Hair follicle dermal papilla cell (primary cell): ENCODE data around the gene IQSEC2. TPM values are rescaled to one million over a fixed set of nuclear protein-coding genes. Genes with fewer than 3 reads are reported as not detected.

ENCODE experiments used
- small RNA-seq: library from RNA; depleted of rRNA; stranded (forward); fragments of <200 nt; gene quantifications from one replicate; pipeline ENCODE3, GENCODE V24; 2012
- total RNA-seq: library from RNA; depleted of rRNA; stranded (reverse); fragments of >200 nt; gene quantifications from 2 replicates; pipeline ENCODE4 v1.2.3, GENCODE V29; 2012

IQSEC2 gene
- 24.0 and 28.2 TPM in 2 replicates for total RNA-seq

DNA sequence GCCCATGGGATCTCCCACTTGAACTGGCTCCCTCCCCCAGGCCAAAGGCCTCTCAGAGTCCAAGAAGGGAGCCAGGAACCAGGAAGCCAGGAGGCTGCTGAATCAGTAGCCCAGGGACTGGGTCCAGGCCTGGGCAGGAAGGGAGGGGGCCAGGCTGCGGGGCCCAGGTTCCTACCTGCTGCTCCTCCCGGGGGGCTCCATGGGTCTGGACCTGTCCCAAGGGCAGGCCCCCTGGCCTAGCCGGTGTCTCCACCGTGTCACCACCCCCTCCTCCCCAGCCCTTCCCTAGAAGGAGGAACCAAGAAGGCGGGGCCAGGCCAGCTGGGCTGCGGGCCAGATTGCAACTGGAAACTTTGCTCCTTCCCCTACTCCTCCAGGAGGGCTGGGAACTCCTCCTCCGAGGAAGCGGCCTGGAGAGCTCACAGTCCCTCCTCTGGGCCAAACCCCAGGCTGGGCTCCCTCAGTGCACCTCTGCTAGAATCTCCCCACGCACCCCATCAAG, at the start of gene IQSEC2:
IQSEC2 (minus strand) TSS at position 264 of the 502 bp plus-strand sequence.

DNA sequence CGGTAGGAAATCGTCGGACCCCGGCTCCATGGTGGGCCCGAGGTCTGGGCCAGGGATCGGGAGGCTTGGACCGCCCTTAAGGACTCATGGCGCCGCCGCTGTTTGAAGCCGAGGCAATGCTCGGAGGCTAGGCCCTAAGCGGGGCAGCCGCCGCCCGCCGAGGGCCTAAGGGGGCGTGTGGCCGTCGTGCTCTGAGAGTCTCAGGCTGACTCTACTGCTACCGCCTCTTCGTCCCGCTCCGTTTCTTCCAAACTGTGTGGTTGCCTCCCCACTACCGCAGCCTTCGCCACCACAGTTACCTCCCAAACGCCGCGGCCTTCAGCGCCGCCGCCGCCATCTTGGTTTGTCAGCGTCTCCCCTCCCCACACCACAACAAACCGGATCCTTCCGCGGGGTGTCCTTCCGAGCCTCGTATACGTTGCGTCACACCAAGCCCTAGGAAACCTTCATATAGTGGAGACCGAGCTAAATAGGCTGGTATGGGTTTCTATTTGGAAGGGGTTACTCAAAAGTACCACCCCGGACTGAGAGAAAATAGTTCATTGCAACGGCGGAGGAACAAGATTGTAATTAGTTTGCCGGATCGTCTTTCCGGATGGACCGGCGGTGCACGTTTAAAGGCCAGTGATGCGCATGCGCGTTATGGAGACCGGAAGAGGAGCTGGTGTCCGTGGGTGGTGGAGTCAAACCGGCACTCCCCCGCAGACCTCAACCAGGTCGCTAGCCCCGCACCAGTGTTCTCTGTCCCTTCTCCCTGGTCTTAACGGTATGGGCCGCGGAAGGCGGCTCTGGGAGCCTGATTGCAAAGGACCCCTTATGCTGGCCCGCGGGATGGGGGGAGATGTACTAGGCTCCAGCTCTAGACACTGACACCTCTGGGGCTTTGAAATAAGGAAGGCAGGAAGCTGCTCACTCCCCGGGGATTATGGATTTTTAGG, 56.3 kb downstream of the IQSEC2 start, which contains the start of gene KDM5C:
KDM5C (minus strand) TSS at position 348 of the 938 bp plus-strand sequence; CDS start at position 30, 318 bp downstream.

Small RNA genes within 50 kb of the gene (small RNA-seq; reads per million reads assigned to genes)
- gene RF00019, result not detected

Other genes starting within 250 kb of the IQSEC2 start
- gene GPR173, start 232.8 kb downstream of the IQSEC2 start, total RNA-seq, result 3.5 and 4.4 TPM in 2 replicates
- gene TSPYL2, start 199.2 kb downstream of the IQSEC2 start, total RNA-seq, result 9.6 and 10.7 TPM in 2 replicates
- 7.2 and 8.9 TPM in 2 replicates for gene KANTR, start 187.4 kb downstream of the IQSEC2 start, total RNA-seq
- gene KDM5C, start 56.4 kb downstream of the IQSEC2 start, total RNA-seq, result 142 and 170 TPM in 2 replicates
- gene SMC1A, start 141.1 kb upstream of the IQSEC2 start, total RNA-seq, result 17.7 and 20.0 TPM in 2 replicates
- 0.65 and 0.73 TPM in 2 replicates for gene RIBC1, start 141.3 kb upstream of the IQSEC2 start, total RNA-seq
- gene HSD17B10, start 152.8 kb upstream of the IQSEC2 start, total RNA-seq, result 32.4 and 40.1 TPM in 2 replicates